Aorta (tissue), 5 donors: ENCODE results near the gene RAB11FIP4. TPM values are rescaled to one million over a fixed set of nuclear protein-coding genes. Genes with fewer than 3 reads are reported as not detected.

ENCODE experiments used
- ATAC-seq: fragments of 200-7000 bp; cut with Tn5 transposase; one replicate; pipeline ENCODE4 v1.9.1; 2022; ENCODE audit warnings: moderate library complexity; ENCODE audit not compliant: low FRiP score
- DNase-seq, 2 donors: peaks; one replicate each; pipeline ENCODE4 v3.0.0-alpha.2; 2020
- H3K27ac ChIP-seq, 2 donors: one replicate each; pipeline ENCODE4 v1.5.1; 2013; ENCODE audit warnings: low read length in 2 of 2, mild to moderate bottlenecking in 2 of 2, moderate library complexity in 2 of 2, control low read depth in 1 of 2, inconsistent platforms in 1 of 2, low read depth in 1 of 2
- H3K27me3 ChIP-seq, 2 donors: one replicate each; pipeline ENCODE4 v1.6.1; 2013; ENCODE audit warnings: control low read depth in 1 of 2, low read length in 1 of 2, mild to moderate bottlenecking in 1 of 2, moderate library complexity in 1 of 2; ENCODE audit not compliant: insufficient read depth in 2 of 2, control insufficient read depth in 1 of 2
- H3K36me3 ChIP-seq, 2 donors: one replicate each; pipeline ENCODE4 v1.6.1; 2013; ENCODE audit warnings: control low read depth in 1 of 2, low read length in 1 of 2, mild to moderate bottlenecking in 1 of 2; ENCODE audit not compliant: insufficient read depth in 2 of 2, control insufficient read depth in 1 of 2
- H3K4me1 ChIP-seq, 2 donors: one replicate each; pipeline ENCODE4 v1.6.1; 2013; ENCODE audit warnings: low read length in 2 of 2, control low read depth in 1 of 2, mild to moderate bottlenecking in 1 of 2, moderate library complexity in 1 of 2; ENCODE audit not compliant: insufficient read depth in 2 of 2, control insufficient read depth in 1 of 2
- H3K4me3 ChIP-seq, 2 donors: one replicate each; pipeline ENCODE4 v1.5.1; 2013; ENCODE audit warnings: low read length in 2 of 2, control low read depth in 1 of 2, mild to moderate bottlenecking in 1 of 2
- H3K9me3 ChIP-seq: one replicate; pipeline ENCODE4 v1.6.1; 2013; ENCODE audit warnings: mild to moderate bottlenecking, low read length; ENCODE audit not compliant: control insufficient read depth
- WGBS, 2 donors: extraction: QIAGEN DNeasy Blood & Tissue Kit; methylation state at CpG; one replicate each; pipeline ENCODE4 v1.1.7; 2013; 5-methylcytosine and 5-hydroxymethylcytosine counted together
- intact Hi-C, 2 donors: fragments of 100-400 bp; cut with DNase I; formaldehyde crosslinking; loops; one replicate each; pipeline versions ENCODE4 v1.14.2 to v1.15.0; 2022
- polyA plus RNA-seq, 2 donors: library from polyadenylated mRNA; stranded (reverse); fragments of 200-250 nt; gene quantifications; one replicate each; pipeline ENCODE4 v1.2.3, GENCODE V29; 2013
- total RNA-seq, 2 donors: library from RNA; stranded (reverse); fragmentation: NEBNext Ultra II Directional; extraction: Animal tissue kit (Norgen Biotek cat#: 25700); gene quantifications; one replicate each; pipeline ENCODE4 v1.2.1, GENCODE V29; 2021
- donor health status: healthy with polysubstance abuse.
- donor health status: Bipolar disorder and iron deficiency.
- donor health status: DM: no; HTN: no; CAD: no.
- donor health status: DM: no; HTN: no; CAD: no.
- donor health status: DM: yes; HTN: yes; CAD: no.

The RAB11FIP4 gene
- total and polyA plus RNA-seq, 4 donors, result 0.15 to 2.6 (median 1.4) TPM

DNA sequence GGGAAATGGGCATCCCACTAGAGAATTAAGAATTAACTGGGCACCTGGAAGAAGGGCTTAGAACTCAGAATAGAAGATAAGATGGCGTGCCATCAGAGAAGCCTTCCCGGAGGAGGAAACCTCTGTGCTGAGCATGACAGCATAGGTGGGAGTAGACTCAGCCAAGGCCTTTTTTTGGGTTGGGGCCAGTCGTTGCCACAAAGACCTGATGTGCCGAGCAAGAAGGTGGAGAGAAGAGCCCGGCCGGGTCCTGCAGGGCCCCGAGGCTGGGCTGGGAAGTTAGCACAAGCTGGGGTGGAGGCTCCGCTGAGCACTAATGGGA is 1.1 kb upstream of the RAB11FIP4 start:
- Histone ChIP-seq H3K27ac (no peak overlapping the region), H3K27me3 (no peaks in the 10 kb centered on the region), H3K4me3 (no peak overlapping the region), H3K4me1 (no peaks in the 10 kb centered on the region), H3K9me3 (no peaks in the 10 kb centered on the region), H3K36me3 (no peaks in the 10 kb centered on the region)
- WGBS, 2 donors, result 75 to 78% methylated on average over 8 of the region's 8 CpGs
- no peak for ATAC-seq
- intact Hi-C loops, result no loop called here
- DNase-seq, result no peak

- no peaks in the 10 kb centered on the region for H3K27me3 ChIP-seq
- peak in 1 of 2 donors; percentile 74 for DNase-seq
- H3K4me3 ChIP-seq, result peak overlapping the region; percentile 13 to 73
- peak; percentile 27 for ATAC-seq
- intact Hi-C loops, result no loop called here
- no peak overlapping the region for H3K27ac ChIP-seq
- no peaks in the 10 kb centered on the region for H3K36me3 ChIP-seq
- H3K4me1 ChIP-seq, result no peaks in the 10 kb centered on the region
- no peaks in the 10 kb centered on the region for H3K9me3 ChIP-seq
- 9 to 11% methylated on average over 37 to 56 of the region's 56 CpGs for WGBS, 2 donors
Observed at GRCh38 chr17:31390748-31391495, 553 bp upstream of the RAB11FIP4 start.

GRCh38 chr17:31392002-31392855 is 754 bp downstream of the RAB11FIP4 start:
- Histone ChIP-seq H3K36me3 (no peaks in the 10 kb centered on the region), H3K9me3 (no peaks in the 10 kb centered on the region), H3K4me3 (peak overlapping the region; percentile 13 to 73), H3K27ac (no peak overlapping the region), H3K4me1 (no peaks in the 10 kb centered on the region), H3K27me3 (no peaks in the 10 kb centered on the region)
- intact Hi-C loops, result no loop called here
- DNase-seq, result peak in 1 of 2 donors; percentile 69
- no peak for ATAC-seq
- 17 to 20% methylated on average over 37 to 52 of the region's 52 CpGs for WGBS, 2 donors

- no peak overlapping the region for H3K27ac ChIP-seq
- 73 to 76% methylated on average over 17 of the region's 17 CpGs for WGBS, 2 donors
- H3K27me3 ChIP-seq, result no peaks in the 10 kb centered on the region
- no peak overlapping the region for H3K4me3 ChIP-seq
- no peaks in the 10 kb centered on the region for H3K36me3 ChIP-seq
- no peaks in the 10 kb centered on the region for H3K4me1 ChIP-seq
- DNase-seq (peak in 1 of 2 donors; percentile 72), ATAC-seq (no peak)
- H3K9me3 ChIP-seq, result no peaks in the 10 kb centered on the region
- intact Hi-C loops, result no loop called here
Observed at GRCh38 chr17:31392856-31393748, 1.6 kb downstream of the RAB11FIP4 start.

- DNase-seq (peak in 1 of 2 donors; percentile 72), ATAC-seq (no peak)
- H3K36me3 ChIP-seq, result no peaks in the 10 kb centered on the region
- intact Hi-C loops, result no loop called here
- H3K4me3 ChIP-seq, result no peak overlapping the region
- H3K27ac ChIP-seq, result no peak overlapping the region
- no peaks in the 10 kb centered on the region for H3K9me3 ChIP-seq
- no peaks in the 10 kb centered on the region for H3K4me1 ChIP-seq
- H3K27me3 ChIP-seq, result no peaks in the 10 kb centered on the region
- WGBS, 2 donors, result 82 to 88% methylated on average over 7 of the region's 7 CpGs
Observed at GRCh38 chr17:31393749-31394146, 2.3 kb downstream of the RAB11FIP4 start.

DNA sequence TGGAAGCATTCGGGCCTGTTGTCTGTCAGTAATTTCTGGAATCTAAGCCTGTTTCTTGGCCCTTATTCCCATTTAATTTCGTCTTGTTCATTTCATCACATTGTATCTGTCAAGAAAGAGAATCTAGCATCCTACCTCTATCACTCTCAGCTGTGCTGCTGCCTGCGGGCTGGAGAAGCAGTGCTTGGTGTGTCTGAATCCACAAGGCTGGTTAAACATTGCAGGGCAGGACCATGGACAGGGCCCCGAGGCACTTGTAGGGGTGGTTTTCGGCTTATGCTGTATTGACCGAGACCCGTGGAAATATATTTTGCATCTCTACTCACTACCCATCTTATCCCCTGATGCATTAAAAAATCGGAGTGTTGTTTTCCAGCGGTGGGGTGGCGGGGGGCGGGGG is 3.1 kb downstream of the RAB11FIP4 start:
- Histone ChIP-seq H3K27ac (no peak overlapping the region), H3K9me3 (no peaks in the 10 kb centered on the region), H3K27me3 (no peaks in the 10 kb centered on the region), H3K4me1 (no peaks in the 10 kb centered on the region), H3K36me3 (no peaks in the 10 kb centered on the region), H3K4me3 (no peak overlapping the region)
- intact Hi-C loops, result no loop called here
- WGBS, 2 donors, result 9 to 12% methylated on average over 10 to 11 of the region's 11 CpGs
- ATAC-seq, result no peak
- DNase-seq, result peak; percentile 78 to 84

DNA sequence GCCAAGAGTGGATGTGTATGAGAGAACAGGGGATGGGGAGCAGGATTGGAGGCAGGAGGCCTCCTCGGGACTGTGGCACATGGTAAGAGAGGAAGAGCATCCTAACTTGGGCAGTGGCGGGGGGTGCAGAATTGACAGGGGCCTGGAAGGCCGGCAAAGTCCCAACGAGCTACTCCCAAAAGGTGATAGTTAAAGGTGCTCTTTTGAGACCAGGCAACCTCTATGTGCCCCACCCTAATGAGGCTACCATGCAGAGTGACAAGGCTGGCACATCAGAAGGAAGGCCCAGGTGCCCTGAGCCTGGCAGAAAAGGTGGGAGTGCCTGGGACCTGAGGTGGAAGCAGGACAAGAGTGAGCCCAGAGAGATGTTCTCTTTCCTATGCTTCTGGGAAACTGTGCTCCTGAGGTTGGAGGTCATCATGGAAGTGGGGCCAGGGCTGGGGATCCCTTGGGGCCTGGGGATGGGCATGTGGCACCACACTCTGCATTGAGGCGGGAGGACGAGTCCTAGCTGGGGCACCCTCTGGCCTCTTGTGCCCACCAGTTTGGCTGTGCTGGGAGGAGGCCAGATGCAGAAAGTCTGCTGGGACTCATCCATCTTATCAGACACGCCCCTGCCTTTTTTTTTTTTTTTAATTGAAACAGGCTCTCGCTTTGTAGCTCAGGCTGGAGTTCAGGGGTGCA is 5.9 kb downstream of the RAB11FIP4 start:
- 71 to 78% methylated on average over 8 of the region's 8 CpGs for WGBS, 2 donors
- intact Hi-C loops, result no loop called here
- no peaks in the 10 kb centered on the region for H3K27me3 ChIP-seq

More for the DNA sequence above, 5.9 kb downstream of the RAB11FIP4 start:
- H3K4me3 ChIP-seq, result no peak overlapping the region
- ATAC-seq (no peak), DNase-seq (peak in 1 of 2 donors; percentile 58)
- H3K9me3 ChIP-seq, result no peaks in the 10 kb centered on the region
- H3K27ac ChIP-seq, result no peak overlapping the region
- H3K36me3 ChIP-seq, result no peaks in the 10 kb centered on the region
- H3K4me1 ChIP-seq, result no peaks in the 10 kb centered on the region
